ENCODE results near the gene SEZ6.
A peak's percentile ranks its signal among the peaks of the same experiment; 100 is the strongest.
"Not testable (repeated sequence)": the region's sequence is repeated elsewhere in the genome, so short reads cannot be mapped to it uniquely, and the experiment has no call there.

SEZ6 gene

DNA sequence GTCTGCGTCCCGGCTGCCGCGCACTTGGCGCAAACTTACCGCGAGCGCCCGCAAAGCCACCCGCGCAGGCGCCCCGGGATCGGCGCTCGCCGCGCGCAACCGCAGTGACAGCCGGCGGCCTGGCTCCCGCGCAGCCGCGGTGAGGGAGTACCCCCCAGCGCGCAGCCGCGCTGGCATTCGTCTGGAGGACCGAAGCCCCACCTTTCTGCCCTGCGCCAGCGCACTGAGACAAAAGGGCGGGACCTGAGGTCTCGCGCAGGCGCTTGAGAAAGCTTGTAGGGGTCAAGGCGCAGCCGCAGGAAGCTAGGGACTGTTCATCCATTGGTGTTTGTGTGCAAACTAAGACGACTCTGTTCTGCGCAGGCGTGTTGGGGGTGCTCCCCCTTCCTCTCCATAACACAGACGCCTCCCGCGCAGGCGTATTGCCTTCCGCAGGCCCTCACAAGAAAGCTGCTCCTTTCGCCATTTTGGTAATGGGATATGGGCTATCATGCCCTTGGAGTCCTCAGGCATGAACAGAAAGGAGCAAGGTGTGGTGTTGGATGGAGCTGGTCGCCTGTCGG is 54.3 kb downstream of the SEZ6 start, which contains the start of gene PHF12:
TSS of gene PHF12 (minus strand) at position 91 of the 563 bp plus-strand sequence. CDS start 558 bp downstream, outside the sequence.
- peak; percentile 99 for DNase-seq

DNA sequence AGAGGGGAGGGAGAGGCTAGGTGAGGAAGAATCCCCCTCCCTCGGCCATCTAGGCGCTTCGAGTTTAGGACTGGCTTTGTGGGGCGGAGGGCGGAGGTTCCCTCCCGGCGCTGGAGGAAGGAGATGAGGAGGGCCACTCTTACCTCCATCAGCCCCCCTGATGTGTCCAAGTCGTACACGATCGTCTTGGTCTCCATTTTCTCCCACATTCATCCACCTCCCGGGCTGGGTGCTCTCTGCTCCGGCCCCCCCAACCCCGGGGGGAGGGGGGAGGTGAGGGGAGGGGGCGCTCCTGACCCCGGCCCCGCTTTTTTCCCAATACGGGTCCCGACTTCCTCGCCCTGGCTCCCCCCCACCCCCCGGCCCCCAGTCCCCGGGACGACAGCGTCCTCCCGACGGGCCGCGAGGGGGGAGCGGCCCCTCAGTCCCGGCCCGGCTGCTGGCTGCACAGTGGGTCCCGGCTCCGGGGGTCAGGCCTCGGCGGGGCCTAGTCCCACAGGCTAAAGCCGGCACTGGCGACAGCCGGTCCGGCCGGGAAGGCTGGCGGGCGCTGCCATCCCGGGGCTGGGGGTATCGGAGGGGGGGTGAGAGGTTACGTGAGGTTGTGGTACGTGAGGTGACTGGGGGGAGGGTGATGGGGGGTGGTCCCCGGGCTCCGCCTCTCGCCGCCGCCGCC is 54.9 kb downstream of the SEZ6 start:
- no peak for DNase-seq

DNA sequence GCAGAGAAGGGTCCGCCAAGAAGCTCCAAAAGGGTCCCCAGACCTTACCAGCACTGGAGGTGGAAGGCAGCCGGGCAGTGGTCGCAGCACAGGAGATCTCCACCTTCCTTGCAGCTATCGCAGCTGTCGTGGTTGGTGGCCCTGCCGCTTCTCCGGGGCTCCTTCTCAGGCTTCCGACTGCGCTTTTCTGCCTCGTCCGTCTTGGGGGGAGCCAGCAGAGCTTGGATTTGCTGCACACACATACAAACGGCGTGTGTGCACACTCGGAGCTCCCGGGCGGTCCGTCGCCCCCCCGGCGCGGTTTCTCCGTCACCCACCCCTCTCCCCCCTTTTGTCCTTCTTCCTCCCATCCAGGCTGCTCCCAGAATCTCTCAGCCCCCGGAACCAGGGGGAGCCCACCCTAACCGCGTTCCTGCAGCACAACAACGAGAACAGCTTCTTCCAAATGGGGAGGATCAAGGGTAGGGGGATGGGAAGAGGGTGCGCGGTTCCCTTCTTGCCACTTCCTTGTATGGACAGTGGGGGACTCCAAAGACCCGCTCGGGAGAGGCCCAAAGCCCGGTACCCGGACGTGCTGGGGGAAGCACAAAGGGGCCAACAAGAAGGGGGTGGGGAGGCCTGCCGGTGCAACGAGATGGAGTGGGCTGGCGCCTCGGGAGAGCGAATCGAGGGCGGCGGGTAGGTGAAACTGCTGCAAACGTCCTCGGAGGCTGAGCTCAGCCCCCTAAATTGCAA is 55.6 kb downstream of the SEZ6 start:
- peak; percentile 61 for DNase-seq

DNA sequence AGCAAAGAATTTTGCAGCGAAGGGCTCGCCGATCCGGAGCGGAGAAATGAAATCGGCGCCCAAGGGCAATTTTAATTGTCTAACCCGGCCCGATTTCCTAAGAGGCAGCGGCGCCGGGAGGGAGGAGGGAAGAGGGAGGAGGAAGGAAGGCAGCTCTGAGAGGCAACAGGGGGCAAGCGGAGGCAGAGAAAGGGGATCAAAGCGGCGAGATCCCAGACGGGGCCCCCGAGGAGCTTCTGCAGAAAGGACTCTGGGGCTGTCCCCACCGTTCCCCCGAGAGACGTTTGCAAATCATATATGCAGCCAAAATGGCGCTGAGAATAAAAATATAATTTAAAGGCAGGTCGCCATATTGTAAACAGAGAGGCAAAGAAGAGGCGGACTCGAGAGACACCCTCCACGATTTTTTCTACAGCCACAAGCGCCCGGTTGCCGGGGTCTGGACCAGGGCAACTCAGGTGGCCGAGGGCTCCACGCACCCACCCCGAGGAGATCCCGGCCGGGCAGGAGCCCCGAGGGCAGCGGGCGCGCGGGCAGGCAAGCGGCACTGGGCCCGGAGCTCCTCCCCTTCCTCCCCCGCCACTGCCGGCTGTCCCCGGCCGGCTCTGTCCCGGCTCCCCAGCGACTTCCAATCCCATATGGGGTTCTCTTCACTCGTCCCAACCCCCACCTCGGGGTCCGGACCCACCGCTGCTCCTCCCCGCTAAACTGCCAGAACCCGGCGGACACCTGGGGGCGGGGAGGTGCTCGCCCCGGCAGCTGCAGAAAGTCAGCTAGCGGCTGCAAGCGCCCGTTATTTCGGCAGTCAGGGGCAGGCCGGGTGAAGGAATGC is 56.4 kb downstream of the SEZ6 start:
- DNase-seq = peak; percentile 70

DNA sequence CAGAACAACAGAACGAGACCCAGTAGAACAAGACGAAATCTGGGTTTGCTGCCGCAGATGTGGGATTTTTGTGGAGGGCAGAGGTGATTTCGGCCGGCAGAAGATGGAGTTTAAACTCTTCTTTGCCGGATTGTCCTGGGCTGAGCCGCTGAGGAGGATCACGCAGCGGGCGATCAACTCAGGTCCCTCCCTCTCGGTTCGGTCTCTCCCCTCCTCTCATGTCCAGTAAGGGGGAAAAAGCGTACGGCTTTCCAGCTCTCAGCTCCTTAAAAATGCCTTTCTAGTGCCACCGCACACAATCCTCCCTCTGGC is 57.0 kb downstream of the SEZ6 start:
- no peak for DNase-seq

DNA sequence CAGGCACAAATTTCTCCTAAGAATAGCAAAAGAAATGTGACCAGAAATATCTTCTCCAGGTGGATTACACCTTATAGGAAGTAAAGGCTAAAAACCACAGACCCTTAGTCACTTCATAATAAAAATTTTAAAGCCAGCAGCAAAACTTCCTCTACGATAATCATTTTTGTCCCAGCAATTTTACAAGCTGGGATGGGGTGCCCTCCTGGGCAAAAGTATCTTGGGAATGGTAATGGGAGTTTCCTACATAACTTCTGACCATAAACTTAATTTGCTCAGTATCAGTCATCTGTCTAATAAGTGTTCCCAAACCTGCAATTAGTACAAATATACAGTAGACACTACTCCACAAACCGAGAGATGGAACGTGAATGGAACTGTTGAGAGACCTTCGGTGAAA is 57.5 kb downstream of the SEZ6 start:
- DNase-seq = no peak

DNA sequence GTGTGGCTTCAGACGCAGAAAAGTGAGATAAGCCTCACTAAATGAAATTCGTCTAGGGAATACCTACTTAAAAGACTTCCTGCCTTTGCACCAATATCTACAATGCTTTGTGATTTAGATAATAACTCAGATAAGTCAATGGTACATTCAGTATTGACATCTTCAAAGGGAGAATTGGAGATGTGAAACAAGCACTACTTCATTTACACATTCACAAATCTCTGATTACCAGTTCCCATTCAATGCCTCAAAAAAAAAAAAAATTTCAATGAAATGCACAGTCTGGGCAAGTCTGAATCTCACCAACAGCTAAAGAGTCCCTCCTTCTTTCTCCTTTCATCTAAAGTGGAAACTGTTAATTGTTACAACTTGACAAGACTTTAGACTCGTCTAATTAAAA is 58.2 kb downstream of the SEZ6 start:
- DNase-seq = no peak

DNA sequence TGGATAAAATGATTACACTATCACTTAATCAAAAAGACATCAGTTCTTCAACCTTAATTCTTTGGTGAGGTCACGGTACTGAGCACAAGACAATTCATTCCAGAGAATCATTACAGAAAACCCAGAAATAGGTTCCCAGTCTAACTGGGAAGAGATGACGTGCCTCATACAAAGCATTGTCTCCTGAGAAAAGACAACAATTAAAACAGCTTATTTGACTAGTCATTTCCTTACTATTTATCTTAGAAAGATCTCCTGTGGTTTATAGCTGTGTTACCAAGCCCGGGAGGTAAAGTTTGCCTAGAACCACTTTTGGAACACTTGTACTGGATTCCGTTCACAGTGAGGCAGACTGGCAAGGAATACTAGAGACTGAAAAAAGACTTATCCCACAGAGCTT is 59.6 kb downstream of the SEZ6 start:
- DNase-seq = no peak

DNA sequence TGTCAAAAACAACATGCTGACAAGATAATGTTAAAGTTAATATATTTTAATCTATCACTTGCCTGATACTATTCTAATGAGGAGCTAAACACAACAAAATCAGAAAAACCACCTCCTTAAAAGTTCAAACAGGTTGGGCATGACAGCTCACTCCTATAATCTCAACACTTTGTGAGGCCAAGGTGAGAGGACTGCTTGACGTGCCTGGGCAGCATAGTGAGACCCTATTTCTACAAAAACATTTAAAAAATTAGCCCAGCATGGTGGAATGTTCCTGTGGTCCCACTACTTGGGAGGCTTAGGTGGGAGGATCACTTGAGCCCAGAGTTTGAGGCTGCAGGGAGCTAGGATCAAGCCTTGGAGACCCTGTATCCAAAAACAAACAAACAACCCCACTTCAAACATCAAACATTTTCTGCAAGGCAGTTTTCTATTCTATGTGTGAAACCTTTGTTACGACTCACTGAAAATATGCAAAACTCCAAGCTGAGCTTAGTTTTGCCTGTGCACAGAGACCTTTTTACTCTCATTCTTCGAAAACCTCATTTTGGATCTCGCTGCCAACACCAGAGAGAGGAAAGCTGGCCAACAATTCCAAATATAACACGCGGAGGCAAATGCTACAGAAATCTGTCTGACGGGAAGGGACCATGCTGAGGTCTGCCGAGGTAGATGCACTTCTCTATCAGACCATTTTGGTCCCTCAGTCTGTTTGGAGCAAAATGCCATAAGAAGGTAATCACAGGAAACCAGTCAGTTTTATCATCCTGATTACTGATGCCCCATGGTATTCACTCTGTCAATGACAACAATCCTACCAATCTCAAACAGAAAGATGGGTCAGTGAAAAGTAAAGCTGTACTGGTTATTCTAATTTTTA is 60.7 kb downstream of the SEZ6 start:
- no peak for DNase-seq

DNA sequence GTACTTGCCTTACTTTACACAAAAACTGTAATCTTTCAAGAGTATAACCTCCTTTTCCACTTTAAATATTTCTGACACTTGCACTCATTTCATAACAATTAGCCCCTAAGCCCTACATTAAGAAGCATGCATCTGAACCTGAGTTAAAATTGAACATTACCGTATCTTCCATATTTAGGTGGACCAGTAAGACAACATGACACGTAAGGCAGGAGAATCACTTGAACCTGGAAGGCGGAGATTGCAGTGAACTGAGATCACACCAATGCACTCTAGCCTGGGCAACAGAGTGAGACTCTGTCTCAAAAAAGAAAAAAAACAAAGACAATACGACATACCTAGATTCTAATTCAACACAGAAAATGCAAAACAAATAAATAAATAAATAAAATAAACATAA is 61.5 kb downstream of the SEZ6 start:
- DNase-seq = no peak

DNA sequence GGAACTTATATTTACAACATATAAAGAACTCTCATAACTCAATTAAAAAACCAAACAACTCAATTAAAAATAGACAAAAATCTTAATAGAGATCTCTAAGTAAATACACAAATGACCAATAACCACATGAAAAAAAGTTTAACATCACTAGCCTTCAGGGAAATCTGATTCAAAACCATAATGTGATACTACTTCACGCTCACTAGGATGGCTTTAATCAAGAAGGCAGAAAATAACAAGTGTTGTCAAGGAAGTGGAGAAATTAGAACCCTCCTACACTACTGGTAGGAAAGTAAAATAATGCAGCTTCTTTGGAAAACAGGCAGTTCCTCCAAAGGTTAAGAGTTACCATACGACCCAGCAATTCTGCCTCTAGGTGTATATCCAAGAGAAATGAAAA is 62.9 kb downstream of the SEZ6 start:
- no peak for DNase-seq

DNA sequence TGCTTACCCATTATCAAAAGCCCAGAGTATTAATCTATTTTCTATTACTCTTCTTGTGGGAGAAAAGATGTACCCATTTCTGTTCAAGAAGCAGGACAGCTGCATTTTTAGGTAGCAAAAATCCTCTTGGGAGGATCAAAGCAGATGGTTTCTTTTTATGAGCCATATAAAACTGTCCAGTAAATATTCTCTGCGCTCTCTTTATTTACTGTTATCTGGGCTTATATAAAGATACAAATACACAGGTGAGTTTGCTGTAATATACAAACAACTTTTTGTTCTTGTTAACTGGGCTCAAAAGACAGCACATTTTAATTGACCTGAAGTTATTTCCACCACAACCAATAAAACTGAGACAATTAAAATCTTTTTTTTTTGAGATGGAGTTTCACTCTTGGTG is 64.6 kb downstream of the SEZ6 start:
- no peak for DNase-seq

DNA sequence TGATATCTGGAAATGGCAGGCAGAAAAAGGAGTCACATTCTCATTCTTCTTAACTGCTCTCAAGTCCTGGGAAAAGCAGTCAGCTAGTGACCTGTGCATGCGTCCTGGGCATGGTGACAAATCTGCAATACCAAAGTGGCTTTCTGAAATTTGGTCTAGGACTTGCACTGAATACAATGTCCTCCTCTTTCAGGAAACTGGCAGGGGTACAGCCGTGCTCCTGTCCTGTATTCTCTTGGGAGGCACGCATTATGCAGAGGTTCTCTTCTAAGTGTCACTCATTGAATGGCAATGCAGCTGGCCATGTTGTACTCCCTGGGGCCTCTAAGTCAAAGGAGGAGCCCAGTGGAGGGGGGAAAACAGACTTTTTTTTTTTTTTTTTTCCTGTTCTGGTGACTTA is 65.2 kb downstream of the SEZ6 start:
- DNase-seq = no peak

DNA sequence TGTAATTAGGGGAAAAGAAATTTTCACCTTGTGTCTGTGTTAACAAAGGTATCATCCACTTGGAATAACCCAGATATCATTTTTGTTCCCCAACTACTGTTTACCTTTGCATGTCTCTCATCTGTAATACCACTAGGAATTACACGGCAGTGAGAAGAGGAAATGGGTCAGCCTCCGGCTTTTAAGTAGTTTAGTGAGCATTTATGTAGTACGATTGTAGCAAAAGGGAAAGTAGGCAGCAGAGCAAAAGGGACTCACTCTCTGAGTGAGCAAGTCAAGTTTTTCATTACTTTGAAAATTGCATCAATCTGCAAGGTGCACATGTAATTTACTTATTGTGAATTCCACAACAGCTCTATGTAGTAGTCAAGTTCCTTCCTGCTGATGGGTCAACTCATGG is 65.7 kb downstream of the SEZ6 start:
- no peak for DNase-seq

DNA sequence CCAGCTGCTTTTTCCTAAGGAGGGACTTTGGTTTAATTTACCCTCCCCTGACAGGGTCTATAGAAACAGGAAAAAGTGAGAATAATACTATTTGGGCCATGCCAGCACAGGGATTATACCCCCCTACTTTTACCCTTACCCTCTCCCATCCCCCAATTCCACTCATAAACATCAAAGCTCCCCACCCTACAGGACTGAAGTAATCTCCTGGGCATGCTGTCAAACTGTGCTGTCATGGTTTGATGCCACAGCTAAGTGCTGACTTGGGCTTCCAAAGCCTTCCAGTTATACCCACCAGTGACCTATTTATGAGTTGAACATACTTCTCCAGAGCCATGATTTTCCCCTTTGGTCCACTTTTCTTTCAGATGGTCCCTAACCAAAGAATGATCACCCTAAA is 67.3 kb downstream of the SEZ6 start:
- no peak for DNase-seq

DNA sequence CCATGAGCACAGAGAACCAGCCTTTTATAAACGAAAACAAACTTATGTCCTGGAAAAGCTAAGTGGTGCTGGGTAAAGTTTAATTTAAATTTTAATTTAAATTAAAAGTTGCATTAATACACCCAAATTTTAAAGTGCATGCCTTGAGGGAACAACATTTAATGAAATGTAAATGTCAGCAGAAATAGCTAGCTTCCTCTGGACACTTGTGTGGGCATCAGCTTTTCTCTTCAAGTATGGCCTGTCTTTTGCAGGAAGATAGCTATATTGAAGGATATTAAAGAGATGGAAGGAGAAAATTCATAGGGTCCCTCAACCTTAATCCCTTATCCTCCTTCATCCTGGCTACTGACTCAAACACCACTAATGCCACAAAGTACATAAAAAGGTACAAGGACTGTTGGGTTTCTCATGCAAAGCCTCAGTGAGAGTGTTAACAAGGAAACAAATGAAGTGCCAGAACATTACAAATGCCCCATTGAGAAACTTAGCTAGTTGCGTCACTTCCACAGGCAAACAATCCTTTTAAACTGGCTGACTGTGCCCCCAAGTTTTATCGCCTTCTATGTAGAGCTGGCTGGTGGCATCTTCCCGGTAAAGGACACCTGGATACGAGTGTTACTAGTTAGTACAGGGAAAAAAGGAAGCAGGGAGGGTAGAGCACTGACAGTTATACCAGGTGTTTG is 68.6 kb downstream of the SEZ6 start:
- no peak for DNase-seq

DNA sequence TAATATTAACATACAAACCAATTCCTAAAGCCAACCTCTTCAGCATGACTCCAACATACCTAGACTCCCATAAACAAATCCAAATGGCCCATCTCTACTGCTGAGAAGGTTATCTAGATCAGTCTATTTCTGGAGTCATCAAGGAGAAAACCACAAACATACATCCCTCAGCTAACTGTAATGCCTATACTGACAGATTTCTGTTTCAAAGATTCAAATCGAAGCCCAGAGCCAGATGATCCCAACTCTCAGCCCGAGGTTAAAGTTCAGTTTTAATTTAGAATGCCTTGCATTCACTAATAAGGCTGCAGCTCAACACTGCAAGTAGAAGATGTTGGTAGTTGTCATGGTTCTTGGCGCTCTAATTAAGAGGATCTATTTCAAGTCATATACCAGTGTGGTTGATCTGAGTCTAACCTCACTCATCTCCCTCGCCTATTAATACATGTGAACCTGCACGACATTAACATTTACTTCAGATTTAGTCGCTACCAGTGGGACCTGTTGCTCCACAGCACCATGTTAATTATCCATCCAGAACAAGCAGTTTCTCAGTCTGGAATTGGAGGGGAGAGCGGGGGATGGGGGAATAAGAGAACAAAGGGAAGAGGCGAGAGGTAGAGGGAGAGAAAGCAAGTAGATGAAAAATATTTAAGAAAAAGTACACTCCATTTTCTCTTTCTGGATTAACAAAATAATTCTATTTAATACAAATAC is 69.9 kb downstream of the SEZ6 start:
- no peak for DNase-seq

DNA sequence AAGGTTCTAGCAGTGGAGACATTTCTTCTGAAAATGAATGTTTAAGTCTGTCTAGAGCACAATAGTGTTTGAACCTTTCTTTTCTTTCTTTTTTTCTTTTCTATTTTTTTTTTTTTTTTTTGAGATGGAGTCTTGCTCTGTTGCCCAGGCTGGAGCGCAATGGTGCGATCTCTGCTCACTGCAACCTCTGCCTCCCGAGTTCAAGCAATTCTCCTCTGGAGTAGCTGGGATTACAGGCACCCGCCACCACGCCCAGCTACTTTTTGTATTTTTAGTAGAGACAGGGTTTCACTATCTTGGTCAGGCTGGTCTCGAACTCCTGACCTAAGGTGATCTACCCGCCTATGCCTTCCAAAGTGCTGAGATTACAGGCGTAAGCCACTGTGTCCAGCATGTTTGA is 71.3 kb downstream of the SEZ6 start:
- DNase-seq = not testable (repeated sequence)

DNA sequence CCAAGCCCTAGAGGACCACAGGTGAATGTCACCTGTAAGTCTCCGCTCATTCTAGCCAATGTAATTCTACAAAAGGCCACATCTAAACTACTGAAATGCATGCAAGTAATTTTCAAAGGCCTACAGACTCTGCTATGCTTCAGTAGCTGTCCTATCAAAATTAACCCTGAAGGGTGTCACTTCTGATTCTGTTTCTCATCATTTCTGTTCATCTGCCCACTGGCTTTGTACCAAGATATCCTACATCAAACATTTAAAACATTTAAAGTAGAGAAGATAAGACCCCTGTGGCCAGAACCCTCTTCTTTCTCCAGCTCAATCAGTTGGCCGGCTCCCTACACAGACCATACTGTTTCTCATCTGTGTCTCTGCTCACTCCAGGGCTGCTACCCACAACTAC is 76.0 kb downstream of the SEZ6 start:
- no peak for DNase-seq

DNA sequence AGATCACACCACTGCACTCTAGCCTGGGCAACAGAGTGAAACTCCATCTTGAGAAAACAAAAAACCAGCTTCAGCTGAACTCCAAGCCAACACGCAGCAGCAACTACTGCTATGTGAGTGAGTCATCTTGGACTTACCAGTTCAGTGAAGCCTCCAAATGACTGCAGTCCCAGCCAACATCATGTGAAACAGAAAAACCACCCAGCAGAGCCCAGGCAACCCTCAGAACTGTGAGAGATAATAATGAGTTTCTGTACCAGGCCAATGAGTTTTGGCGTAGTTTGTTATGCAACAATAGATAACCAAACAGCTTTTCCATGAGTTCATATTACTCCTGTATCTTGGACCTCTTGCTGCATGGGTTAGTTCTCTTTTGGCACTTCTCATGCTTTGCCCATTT is 77.8 kb downstream of the SEZ6 start:
- no peak for DNase-seq

DNA sequence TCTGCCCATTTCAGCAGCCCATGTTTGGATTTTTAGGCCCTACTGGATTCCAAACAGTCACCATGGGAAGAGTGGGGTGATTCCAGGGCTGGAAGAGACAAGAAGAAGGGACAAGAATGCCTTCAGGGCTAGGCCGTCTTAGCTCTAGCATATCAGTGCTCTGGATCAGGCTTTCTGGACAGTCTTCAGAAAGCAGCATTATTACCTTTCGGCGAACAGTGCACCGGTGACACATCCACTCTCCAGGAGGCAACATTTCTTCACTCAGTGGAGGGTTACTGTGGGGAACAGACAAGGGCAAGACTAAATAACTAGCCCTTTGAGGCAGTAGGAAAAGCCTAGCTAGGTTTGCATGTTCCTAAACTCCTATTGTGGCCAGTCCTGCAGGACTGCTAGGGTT is 79.0 kb downstream of the SEZ6 start:
- DNase-seq = no peak
